GM23338 (cell line): ENCODE results near the gene LIMCH1. TPM values are rescaled to one million over a fixed set of nuclear protein-coding genes. Genes with fewer than 3 reads are reported as not detected.
A peak's percentile ranks its signal among the peaks of the same experiment; 100 is the strongest.

Experiments used
- ATAC-seq: fragments of 200-7000 bp; cut with Tn5 transposase; 3 replicates; pipeline ENCODE4 v1.9.1; 2020
- DNase-seq: peaks from one replicate; pipeline ENCODE4 v3.0.0-alpha.2; 2015; ENCODE audit warnings: low spot score
- H2AFZ ChIP-seq: fragments of 200-600 bp; sonication (generic); 2 replicates; pipeline ENCODE4 v1.8.0; 2016; ENCODE audit warnings: antibody characterized with exemption, mild to moderate bottlenecking, moderate library complexity
- H3F3A ChIP-seq: fragments of 200-600 bp; sonication (generic); replicated peaks from 2 replicates; pipeline ENCODE4 v1.8.0; 2017; ENCODE audit warnings: antibody characterized with exemption, mixed run types, low read depth
- H3K27ac ChIP-seq: fragments of 200-600 bp; sonication (generic); 2 replicates; pipeline ENCODE4 v1.6.1; 2016; ENCODE audit warnings: low read depth
- H3K27me3 ChIP-seq: fragments of 200-600 bp; sonication (generic); 2 replicates; pipeline ENCODE4 v1.8.0; 2016; ENCODE audit warnings: mild to moderate bottlenecking, mixed run types, moderate library complexity; ENCODE audit not compliant: insufficient read depth
- H3K36me3 ChIP-seq: fragments of 200-600 bp; sonication (generic); 2 replicates; pipeline ENCODE4 v1.8.0; 2016; ENCODE audit warnings: mild to moderate bottlenecking; ENCODE audit not compliant: insufficient read depth
- H3K4me1 ChIP-seq: fragments of 200-600 bp; sonication (generic); 2 replicates; pipeline ENCODE4 v1.8.0; 2016; ENCODE audit warnings: mild to moderate bottlenecking, moderate library complexity; ENCODE audit not compliant: insufficient read depth
- H3K4me2 ChIP-seq: fragments of 200-600 bp; sonication (generic); 2 replicates; pipeline ENCODE4 v1.7.1; 2017; ENCODE audit warnings: mixed run types
- H3K4me3 ChIP-seq: fragments of 200-600 bp; sonication (generic); 2 replicates; pipeline ENCODE4 v1.6.1; 2016; ENCODE audit warnings: mixed run types
- H3K79me2 ChIP-seq: fragments of 200-600 bp; sonication (generic); replicated peaks from 2 replicates; pipeline ENCODE4 v1.8.0; 2017; ENCODE audit warnings: mild to moderate bottlenecking; ENCODE audit not compliant: insufficient read depth
- H3K9me2 ChIP-seq: fragments of 200-600 bp; sonication (generic); 2 replicates; pipeline ENCODE4 v1.8.0; 2017; ENCODE audit not compliant: insufficient read depth
- H4K20me1 ChIP-seq: fragments of 200-600 bp; sonication (generic); replicated peaks from 2 replicates; pipeline ENCODE4 v1.8.0; 2017; ENCODE audit warnings: mild to moderate bottlenecking; ENCODE audit not compliant: insufficient read depth
- H3K27ac Mint-ChIP-seq: 2 replicates; pipeline ENCODE4 v1.8.0; 2020; ENCODE audit warnings: inconsistent platforms, mild to moderate bottlenecking, moderate library complexity, mixed read lengths
- H3K27me3 Mint-ChIP-seq: 3 replicates; pipeline ENCODE4 v1.8.0; 2022; ENCODE audit warnings: low read depth, mild to moderate bottlenecking, moderate library complexity, mixed read lengths, inconsistent platforms; ENCODE audit not compliant: insufficient read depth, poor library complexity
- H3K36me3 Mint-ChIP-seq: 3 replicates; pipeline ENCODE4 v1.8.0; 2021; ENCODE audit warnings: low read depth, mild to moderate bottlenecking, inconsistent platforms, moderate library complexity, mixed read lengths
- H3K4me1 Mint-ChIP-seq: 3 replicates; pipeline ENCODE4 v1.8.0; 2020; ENCODE audit warnings: mild to moderate bottlenecking, inconsistent platforms, mixed read lengths
- H3K4me3 Mint-ChIP-seq: 3 replicates; pipeline ENCODE4 v1.8.0; 2021; ENCODE audit warnings: moderate library complexity, mild to moderate bottlenecking, inconsistent platforms, mixed read lengths
- H3K9me3 Mint-ChIP-seq: 3 replicates; pipeline ENCODE4 v1.8.0; 2020; ENCODE audit warnings: moderate library complexity, mild to moderate bottlenecking, inconsistent platforms, mixed read lengths
- CREB1 ChIP-seq: fragments of 250-450 bp; sonication (Bioruptor Pico); IDR thresholded peaks from 2 replicates; pipeline ENCODE4 v1.5.0; 2020; ENCODE audit warnings: low read depth, mild to moderate bottlenecking, moderate library complexity
- EZH2 ChIP-seq: fragments of 200-600 bp; sonication (generic); IDR thresholded peaks from one replicate; pipeline ENCODE4 v1.8.0; 2017; ENCODE audit warnings: antibody characterized with exemption, mild to moderate bottlenecking, low read depth; ENCODE audit not compliant: unreplicated experiment
- EZH2phosphoT487 ChIP-seq: fragments of 200-600 bp; sonication (generic); IDR thresholded peaks from one replicate; pipeline ENCODE4 v1.8.1; 2018; ENCODE audit warnings: antibody characterized with exemption; ENCODE audit not compliant: unreplicated experiment
- JUNB ChIP-seq: IDR thresholded peaks from one replicate; pipeline ENCODE4 v1.6.1; 2016; ENCODE audit warnings: antibody characterized with exemption; ENCODE audit not compliant: unreplicated experiment
- NANOG ChIP-seq: IDR thresholded peaks from 2 replicates; pipeline ENCODE4 v1.6.1; 2016; ENCODE audit warnings: antibody characterized with exemption, borderline replicate concordance
- POLR2AphosphoS5 ChIP-seq: IDR thresholded peaks from 2 replicates; pipeline ENCODE4 v1.6.1; 2016; ENCODE audit warnings: antibody characterized with exemption, low read depth
- STAT1 ChIP-seq: IDR thresholded peaks from one replicate; pipeline ENCODE4 v1.6.1; 2016; ENCODE audit warnings: antibody characterized with exemption; ENCODE audit not compliant: unreplicated experiment
- ZNF114 ChIP-seq: fragments of 250-450 bp; sonication (Bioruptor Pico); IDR thresholded peaks from 2 replicates; pipeline ENCODE4 v1.5.0; 2020; ENCODE audit warnings: mild to moderate bottlenecking, moderate library complexity
- ZNF331 ChIP-seq: fragments of 250-450 bp; sonication (Bioruptor Pico); IDR thresholded peaks from 2 replicates; pipeline ENCODE4 v1.5.0; 2020; ENCODE audit warnings: low read depth, mild to moderate bottlenecking, moderate library complexity
- polyA plus RNA-seq: library from polyadenylated mRNA; unstranded; fragments of >200 nt; fragmentation: Nextera tagmentation; extraction: Ambion mirVana; gene quantifications from 2 replicates; pipeline ENCODE4 v1.2.1, GENCODE V29; 2016
- total RNA-seq: library from RNA; depleted of rRNA; stranded (reverse); fragments of >200 nt; shearing (Covaris generic); gene quantifications from 2 replicates; pipeline ENCODE4 v1.2.3, GENCODE V29; 2014
- TF ChIP-seq, protein P1 (sequence below): IDR thresholded peaks from 2 replicates; pipeline ENCODE4 v1.6.1; 2016; ENCODE audit warnings: antibody characterized with exemption
- TF ChIP-seq, protein P2 (sequence below), 2 experiments: fragments of 200-600 bp in 1 of 2; sonication (generic) in 1 of 2; conservative IDR thresholded peaks; 2 replicates each; pipeline versions ENCODE4 v1.5.1 to v1.6.1; 2016 to 2017; ENCODE audit warnings: antibody characterized with exemption in 2 of 2, low read depth in 2 of 2, mild to moderate bottlenecking in 2 of 2, moderate library complexity in 1 of 2
- TF ChIP-seq, protein P3 (sequence below): fragments of 250-450 bp; sonication (Bioruptor Pico); IDR thresholded peaks from 2 replicates; pipeline ENCODE4 v1.5.0; 2020; ENCODE audit warnings: mild to moderate bottlenecking, moderate library complexity

Gene LIMCH1
- total and polyA plus RNA-seq, 2 experiments from 2014 or later, result 1.5 TPM

DNA sequence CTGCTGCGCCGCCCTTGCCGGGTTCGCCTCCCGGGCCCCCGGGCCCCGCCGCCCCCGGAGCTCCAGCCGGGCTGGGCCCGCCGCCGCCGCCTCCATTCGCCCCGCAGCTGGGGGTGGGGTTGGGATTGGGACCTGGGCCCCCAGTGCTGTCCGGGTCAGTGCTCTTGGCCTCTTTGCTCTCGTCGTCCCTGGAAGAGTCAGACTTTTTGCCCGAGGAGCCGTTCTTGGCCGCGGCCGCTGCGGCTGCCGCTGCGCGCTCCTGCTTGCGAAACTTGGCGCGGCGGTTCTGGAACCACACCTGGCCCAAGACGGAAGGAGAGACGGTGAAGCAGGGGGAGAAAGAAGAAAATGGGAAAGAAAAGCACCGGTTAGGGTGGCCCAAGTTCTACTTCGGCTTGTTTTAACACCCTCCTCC, 208.1 kb downstream of the LIMCH1 start:
- Histone ChIP-seq H3K4me2 (peak overlapping the region; percentile 72), H3K9me2 (no peaks in the 10 kb centered on the region), H3K4me3 (peak overlapping the region; percentile 46), H3K4me1 (peaks cover 61% of the 10 kb centered on the region), H3K27ac (no peak overlapping the region), H2AFZ (peak overlapping the region; percentile 47; the same call in 1 of the 2 replicates), H3K36me3 (no peaks in the 10 kb centered on the region), H4K20me1 (peaks cover 38% of the 10 kb centered on the region), H3K79me2 (no peaks in the 10 kb centered on the region), H3K27me3 (peaks cover 100% of the 10 kb centered on the region), H3F3A (peaks cover 30% of the 10 kb centered on the region)
- Mint-ChIP-seq H3K27ac (no peak overlapping the region), H3K36me3 (no peaks in the 10 kb centered on the region; the same call in 2 of the 3 replicates), H3K4me1 (peaks cover 47% of the 10 kb centered on the region), H3K9me3 (peaks cover 13% of the 10 kb centered on the region; the same call in 2 of the 3 replicates), H3K27me3 (peaks cover 98% of the 10 kb centered on the region), H3K4me3 (peak overlapping the region; percentile 62)
- DNase-seq (peak; percentile 29), ATAC-seq (no peak)
- TF ChIP-seq EZH2phosphoT487 (peak; percentile 98), EZH2 (peak; percentile 95), STAT1 (no peak)

DNA sequence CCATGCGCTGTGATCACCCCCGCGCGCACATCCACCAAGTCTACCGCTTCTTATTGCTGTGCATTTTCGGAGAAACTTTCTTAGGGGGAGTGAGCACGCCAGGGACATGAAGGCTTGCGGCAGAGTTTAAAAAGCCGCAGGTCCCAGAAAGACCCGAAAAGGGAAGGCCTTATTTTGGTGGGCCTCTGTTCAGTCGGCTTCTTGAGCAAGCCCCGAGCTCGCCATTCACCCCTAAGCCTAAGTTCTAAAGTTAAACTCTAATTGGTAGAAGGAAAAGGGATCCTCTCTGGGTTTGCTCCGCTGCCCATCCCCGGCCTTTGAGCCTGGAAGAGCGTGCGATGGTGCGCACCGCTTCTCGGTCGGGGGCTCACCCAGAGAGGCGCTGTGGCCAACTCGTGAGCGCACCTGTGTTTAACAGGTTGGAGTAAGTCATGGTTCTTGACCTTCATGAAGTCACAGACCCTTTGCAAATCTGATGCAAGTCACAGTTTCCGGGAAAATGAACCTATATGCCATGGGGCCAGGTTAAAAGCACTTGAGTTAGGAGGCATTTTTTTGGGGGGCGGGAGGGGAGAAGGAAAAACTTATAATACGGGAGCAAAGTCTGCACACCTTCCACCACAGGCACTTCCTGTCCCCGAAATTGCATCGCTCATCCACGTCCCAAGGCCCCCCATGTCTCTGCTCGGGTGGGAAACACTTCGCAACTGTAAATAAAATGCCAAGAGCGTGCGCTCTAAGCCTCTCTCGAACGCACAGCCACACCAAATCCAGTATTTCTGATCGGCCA, 208.7 kb downstream of the LIMCH1 start:
- Histone ChIP-seq H2AFZ (peak overlapping the region; percentile 47; the same call in 1 of the 2 replicates), H3K9me2 (no peaks in the 10 kb centered on the region), H3F3A (peaks cover 30% of the 10 kb centered on the region), H4K20me1 (peaks cover 38% of the 10 kb centered on the region), H3K4me1 (peaks cover 67% of the 10 kb centered on the region), H3K27ac (no peak overlapping the region), H3K4me2 (peak overlapping the region; percentile 72), H3K36me3 (no peaks in the 10 kb centered on the region), H3K79me2 (no peaks in the 10 kb centered on the region), H3K27me3 (peaks cover 100% of the 10 kb centered on the region), H3K4me3 (peak overlapping the region; percentile 46)
- Mint-ChIP-seq H3K4me1 (peaks cover 47% of the 10 kb centered on the region), H3K27me3 (peaks cover 97% of the 10 kb centered on the region), H3K9me3 (peaks cover 13% of the 10 kb centered on the region; the same call in 2 of the 3 replicates), H3K4me3 (peak overlapping the region; percentile 62), H3K27ac (no peak overlapping the region), H3K36me3 (no peaks in the 10 kb centered on the region; the same call in 2 of the 3 replicates)
- ATAC-seq (peak; percentile 15), DNase-seq (peak; percentile 59)
- no peak for TF ChIP-seq JUNB
- no peak for TF ChIP-seq NANOG
- TF ChIP-seq ZNF114, result no peak
- no peak for TF ChIP-seq POLR2AphosphoS5
- TF ChIP-seq, protein P1, sequence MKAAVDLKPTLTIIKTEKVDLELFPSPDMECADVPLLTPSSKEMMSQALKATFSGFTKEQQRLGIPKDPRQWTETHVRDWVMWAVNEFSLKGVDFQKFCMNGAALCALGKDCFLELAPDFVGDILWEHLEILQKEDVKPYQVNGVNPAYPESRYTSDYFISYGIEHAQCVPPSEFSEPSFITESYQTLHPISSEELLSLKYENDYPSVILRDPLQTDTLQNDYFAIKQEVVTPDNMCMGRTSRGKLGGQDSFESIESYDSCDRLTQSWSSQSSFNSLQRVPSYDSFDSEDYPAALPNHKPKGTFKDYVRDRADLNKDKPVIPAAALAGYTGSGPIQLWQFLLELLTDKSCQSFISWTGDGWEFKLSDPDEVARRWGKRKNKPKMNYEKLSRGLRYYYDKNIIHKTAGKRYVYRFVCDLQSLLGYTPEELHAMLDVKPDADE, result no peak
- TF ChIP-seq, protein P2, sequence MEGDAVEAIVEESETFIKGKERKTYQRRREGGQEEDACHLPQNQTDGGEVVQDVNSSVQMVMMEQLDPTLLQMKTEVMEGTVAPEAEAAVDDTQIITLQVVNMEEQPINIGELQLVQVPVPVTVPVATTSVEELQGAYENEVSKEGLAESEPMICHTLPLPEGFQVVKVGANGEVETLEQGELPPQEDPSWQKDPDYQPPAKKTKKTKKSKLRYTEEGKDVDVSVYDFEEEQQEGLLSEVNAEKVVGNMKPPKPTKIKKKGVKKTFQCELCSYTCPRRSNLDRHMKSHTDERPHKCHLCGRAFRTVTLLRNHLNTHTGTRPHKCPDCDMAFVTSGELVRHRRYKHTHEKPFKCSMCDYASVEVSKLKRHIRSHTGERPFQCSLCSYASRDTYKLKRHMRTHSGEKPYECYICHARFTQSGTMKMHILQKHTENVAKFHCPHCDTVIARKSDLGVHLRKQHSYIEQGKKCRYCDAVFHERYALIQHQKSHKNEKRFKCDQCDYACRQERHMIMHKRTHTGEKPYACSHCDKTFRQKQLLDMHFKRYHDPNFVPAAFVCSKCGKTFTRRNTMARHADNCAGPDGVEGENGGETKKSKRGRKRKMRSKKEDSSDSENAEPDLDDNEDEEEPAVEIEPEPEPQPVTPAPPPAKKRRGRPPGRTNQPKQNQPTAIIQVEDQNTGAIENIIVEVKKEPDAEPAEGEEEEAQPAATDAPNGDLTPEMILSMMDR (conservative IDR thresholded peaks at IDR 0.05; ENCODE audit: low read depth in 2 of 2), result no peak
- peak; percentile 92 for TF ChIP-seq EZH2
- TF ChIP-seq EZH2phosphoT487, result peak; percentile 67
- TF ChIP-seq, protein P3, sequence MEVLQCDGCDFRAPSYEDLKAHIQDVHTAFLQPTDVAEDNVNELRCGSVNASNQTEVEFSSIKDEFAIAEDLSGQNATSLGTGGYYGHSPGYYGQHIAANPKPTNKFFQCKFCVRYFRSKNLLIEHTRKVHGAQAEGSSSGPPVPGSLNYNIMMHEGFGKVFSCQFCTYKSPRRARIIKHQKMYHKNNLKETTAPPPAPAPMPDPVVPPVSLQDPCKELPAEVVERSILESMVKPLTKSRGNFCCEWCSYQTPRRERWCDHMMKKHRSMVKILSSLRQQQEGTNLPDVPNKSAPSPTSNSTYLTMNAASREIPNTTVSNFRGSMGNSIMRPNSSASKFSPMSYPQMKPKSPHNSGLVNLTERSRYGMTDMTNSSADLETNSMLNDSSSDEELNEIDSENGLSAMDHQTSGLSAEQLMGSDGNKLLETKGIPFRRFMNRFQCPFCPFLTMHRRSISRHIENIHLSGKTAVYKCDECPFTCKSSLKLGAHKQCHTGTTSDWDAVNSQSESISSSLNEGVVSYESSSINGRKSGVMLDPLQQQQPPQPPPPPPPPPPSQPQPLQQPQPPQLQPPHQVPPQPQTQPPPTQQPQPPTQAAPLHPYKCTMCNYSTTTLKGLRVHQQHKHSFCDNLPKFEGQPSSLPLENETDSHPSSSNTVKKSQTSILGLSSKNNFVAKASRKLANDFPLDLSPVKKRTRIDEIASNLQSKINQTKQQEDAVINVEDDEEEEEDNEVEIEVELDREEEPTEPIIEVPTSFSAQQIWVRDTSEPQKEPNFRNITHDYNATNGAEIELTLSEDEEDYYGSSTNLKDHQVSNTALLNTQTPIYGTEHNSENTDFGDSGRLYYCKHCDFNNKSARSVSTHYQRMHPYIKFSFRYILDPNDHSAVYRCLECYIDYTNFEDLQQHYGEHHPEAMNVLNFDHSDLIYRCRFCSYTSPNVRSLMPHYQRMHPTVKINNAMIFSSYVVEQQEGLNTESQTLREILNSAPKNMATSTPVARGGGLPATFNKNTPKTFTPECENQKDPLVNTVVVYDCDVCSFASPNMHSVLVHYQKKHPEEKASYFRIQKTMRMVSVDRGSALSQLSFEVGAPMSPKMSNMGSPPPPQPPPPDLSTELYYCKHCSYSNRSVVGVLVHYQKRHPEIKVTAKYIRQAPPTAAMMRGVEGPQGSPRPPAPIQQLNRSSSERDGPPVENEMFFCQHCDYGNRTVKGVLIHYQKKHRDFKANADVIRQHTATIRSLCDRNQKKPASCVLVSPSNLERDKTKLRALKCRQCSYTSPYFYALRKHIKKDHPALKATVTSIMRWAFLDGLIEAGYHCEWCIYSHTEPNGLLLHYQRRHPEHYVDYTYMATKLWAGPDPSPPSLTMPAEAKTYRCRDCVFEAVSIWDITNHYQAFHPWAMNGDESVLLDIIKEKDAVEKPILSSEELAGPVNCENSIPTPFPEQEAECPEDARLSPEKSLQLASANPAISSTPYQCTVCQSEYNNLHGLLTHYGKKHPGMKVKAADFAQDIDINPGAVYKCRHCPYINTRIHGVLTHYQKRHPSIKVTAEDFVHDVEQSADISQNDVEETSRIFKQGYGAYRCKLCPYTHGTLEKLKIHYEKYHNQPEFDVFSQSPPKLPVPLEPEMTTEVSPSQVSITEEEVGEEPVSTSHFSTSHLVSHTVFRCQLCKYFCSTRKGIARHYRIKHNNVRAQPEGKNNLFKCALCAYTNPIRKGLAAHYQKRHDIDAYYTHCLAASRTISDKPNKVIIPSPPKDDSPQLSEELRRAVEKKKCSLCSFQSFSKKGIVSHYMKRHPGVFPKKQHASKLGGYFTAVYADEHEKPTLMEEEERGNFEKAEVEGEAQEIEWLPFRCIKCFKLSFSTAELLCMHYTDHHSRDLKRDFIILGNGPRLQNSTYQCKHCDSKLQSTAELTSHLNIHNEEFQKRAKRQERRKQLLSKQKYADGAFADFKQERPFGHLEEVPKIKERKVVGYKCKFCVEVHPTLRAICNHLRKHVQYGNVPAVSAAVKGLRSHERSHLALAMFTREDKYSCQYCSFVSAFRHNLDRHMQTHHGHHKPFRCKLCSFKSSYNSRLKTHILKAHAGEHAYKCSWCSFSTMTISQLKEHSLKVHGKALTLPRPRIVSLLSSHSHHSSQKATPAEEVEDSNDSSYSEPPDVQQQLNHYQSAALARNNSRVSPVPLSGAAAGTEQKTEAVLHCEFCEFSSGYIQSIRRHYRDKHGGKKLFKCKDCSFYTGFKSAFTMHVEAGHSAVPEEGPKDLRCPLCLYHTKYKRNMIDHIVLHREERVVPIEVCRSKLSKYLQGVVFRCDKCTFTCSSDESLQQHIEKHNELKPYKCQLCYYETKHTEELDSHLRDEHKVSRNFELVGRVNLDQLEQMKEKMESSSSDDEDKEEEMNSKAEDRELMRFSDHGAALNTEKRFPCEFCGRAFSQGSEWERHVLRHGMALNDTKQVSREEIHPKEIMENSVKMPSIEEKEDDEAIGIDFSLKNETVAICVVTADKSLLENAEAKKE, result no peak
- TF ChIP-seq ZNF331 (CRISPR knock-in tag), result no peak
- no peak for TF ChIP-seq CREB1
